ENCODE measurements around the gene CAPNS2. TPM values are rescaled to one million over a fixed set of nuclear protein-coding genes. Genes with fewer than 3 reads are reported as not detected.

Gene CAPNS2
- total RNA-seq, result 100 to 1,000 TPM; 139 to 168 (median 163) TPM

DNA sequence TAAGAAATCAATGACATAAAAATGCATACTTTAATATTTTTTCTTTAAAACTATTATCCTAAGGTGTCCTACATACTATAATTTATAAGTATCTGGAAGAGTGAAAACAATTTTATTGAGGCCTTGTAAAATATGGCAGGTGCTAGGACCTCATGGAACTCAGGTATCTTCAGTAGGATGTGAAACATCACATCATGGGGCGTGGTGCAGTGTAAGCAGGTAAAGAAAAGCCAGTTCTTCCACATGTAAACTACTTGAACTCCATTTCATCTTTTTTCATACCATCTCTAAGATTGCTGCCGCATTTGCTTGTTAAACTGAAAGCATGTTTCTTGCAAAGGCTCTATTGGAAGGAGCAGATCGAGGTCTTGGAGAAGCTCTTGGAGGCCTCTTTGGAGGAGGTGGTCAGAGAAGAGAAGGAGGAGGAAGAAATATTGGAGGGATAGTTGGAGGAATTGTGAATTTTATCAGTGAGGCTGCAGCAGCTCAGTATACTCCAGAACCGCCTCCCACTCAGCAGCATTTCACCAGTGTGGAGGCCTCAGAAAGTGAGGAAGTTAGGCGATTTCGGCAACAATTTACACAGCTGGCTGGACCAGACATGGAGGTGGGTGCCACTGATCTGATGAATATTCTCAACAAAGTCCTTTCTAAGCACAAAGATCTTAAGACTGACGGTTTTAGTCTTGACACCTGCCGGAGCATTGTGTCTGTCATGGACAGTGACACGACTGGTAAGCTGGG lies at the start of gene CAPNS2:
Gene CAPNS2, plus strand, starts transcription at position 253 of the 744 bp plus-strand sequence. Its CDS starts 73 bp downstream, at position 326.
- no peak for DNase-seq (ENCODE audit: low spot score in 2 of 2)
- TF ChIP-seq, protein P1, sequence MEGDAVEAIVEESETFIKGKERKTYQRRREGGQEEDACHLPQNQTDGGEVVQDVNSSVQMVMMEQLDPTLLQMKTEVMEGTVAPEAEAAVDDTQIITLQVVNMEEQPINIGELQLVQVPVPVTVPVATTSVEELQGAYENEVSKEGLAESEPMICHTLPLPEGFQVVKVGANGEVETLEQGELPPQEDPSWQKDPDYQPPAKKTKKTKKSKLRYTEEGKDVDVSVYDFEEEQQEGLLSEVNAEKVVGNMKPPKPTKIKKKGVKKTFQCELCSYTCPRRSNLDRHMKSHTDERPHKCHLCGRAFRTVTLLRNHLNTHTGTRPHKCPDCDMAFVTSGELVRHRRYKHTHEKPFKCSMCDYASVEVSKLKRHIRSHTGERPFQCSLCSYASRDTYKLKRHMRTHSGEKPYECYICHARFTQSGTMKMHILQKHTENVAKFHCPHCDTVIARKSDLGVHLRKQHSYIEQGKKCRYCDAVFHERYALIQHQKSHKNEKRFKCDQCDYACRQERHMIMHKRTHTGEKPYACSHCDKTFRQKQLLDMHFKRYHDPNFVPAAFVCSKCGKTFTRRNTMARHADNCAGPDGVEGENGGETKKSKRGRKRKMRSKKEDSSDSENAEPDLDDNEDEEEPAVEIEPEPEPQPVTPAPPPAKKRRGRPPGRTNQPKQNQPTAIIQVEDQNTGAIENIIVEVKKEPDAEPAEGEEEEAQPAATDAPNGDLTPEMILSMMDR (IDR thresholded peaks at IDR 0.05), result no peak
- no peak for TF ChIP-seq POLR2A (IDR thresholded peaks at IDR 0.05)
- 55 to 60% methylated on average over 9 of the region's 9 CpGs for WGBS, 2 donors
- H3K4me3 ChIP-seq (ENCODE audit: low read depth, poor library complexity, severe bottlenecking), result peak within 1 kb of the TSS; percentile 20
- intact Hi-C loops (cut with DNase I; ENCODE audit: low total_unique reads), result no loop called here

DNA sequence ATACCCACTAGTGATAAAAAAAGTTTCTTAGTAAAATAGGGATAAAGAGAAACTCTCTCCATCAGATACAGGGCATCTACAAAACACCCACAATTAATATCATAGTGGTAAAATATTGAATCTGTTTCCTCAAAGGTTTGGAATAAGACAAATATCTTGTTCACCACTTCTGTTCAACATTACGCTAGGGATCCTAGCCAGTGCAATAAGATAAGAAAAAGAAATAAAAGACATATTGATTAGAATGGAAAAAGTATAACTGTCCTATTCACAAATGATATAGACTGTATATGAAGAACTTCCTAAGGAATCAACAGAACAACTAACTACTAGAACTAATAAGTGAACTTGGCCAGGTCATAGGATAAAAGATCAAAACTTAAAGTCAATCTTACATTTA lies 44.7 kb upstream of the CAPNS2 start:
- intact Hi-C loops (cut with DNase I; ENCODE audit: low total_unique reads), result no loop called here
- no peak for DNase-seq (ENCODE audit: low spot score in 2 of 2)
- TF ChIP-seq POLR2A (IDR thresholded peaks at IDR 0.05), result no peak
- TF ChIP-seq, protein P1 (IDR thresholded peaks at IDR 0.05), result no peak
- no peak overlapping the region for H3K4me3 ChIP-seq (ENCODE audit: low read depth, poor library complexity, severe bottlenecking)
- 41 to 43% methylated on average over 1 of the region's 1 CpG for WGBS, 2 donors

DNA sequence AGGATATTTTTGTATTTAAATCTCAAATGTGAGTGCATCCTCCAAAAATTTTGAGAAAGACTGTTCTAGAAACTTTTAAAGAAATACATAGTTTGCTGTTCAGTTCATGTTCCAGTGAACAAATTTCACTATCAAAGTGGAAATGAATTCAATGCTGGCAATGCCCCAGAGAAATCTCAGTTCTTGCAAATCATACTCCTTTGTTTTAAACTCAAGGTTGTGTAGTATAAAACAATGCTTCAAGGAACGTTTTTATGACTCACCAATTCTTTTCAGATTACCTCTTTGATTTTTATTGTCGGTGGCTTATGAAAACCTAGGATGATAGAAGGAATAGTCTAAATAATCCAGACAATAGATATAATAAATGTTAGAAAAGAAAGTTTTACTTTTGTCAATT lies 40.0 kb upstream of the CAPNS2 start:
- 34 to 35% methylated on average over 2 of the region's 2 CpGs for WGBS, 2 donors
- no peak overlapping the region for H3K4me3 ChIP-seq (ENCODE audit: low read depth, poor library complexity, severe bottlenecking)
- no peak for DNase-seq (ENCODE audit: low spot score in 2 of 2)
- TF ChIP-seq POLR2A (IDR thresholded peaks at IDR 0.05), result no peak
- TF ChIP-seq, protein P1 (IDR thresholded peaks at IDR 0.05), result no peak
- intact Hi-C loops (cut with DNase I; ENCODE audit: low total_unique reads), result no loop called here

DNA sequence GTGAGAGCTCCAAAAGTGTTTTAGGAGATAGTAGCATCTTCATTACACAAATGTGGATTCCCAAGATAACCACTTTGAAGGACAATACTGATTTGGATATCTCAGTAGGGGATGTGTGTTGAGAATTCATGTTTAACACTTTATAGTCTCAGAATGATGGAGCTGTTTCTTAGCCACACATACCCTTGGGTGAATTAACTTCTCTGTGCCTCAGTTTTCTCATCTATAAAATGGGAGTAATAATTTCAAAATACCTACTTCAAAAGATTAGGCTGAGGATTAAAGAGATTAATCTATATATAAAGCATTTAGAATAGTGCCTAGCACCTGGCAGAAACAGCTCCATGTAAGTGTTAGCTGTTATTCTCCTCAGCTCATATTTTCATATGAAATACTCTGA lies 38.6 kb upstream of the CAPNS2 start:
- no peak overlapping the region for H3K4me3 ChIP-seq (ENCODE audit: low read depth, poor library complexity, severe bottlenecking)
- no peak for DNase-seq (ENCODE audit: low spot score in 2 of 2)
- intact Hi-C loops (cut with DNase I; ENCODE audit: low total_unique reads), result no loop called here
- no peak for TF ChIP-seq POLR2A (IDR thresholded peaks at IDR 0.05)
- TF ChIP-seq, protein P1 (IDR thresholded peaks at IDR 0.05), result no peak

- TF ChIP-seq, protein P1 (IDR thresholded peaks at IDR 0.05), result no peak
- DNase-seq (ENCODE audit: low spot score in 2 of 2), result no peak
- 60 to 70% methylated on average over 2 of the region's 2 CpGs for WGBS, 2 donors
- intact Hi-C loops (cut with DNase I; ENCODE audit: low total_unique reads), result no loop called here
- H3K4me3 ChIP-seq (ENCODE audit: low read depth, poor library complexity, severe bottlenecking), result no peak overlapping the region
Measured at GRCh38 chr16:55529018-55529417, 37.5 kb upstream of the CAPNS2 start.
